LNCaP clone FGC (cell line): Measurements from ENCODE around the gene ATP13A3.

ENCODE experiments used
- DNase-seq: peaks from one replicate; pipeline ENCODE4 v3.0.0-alpha.2; 2011; ENCODE audit warnings: low read depth
- H3K4me3 ChIP-seq: 2 replicates; pipeline ENCODE4 v1.5.1; 2011; ENCODE audit warnings: mild to moderate bottlenecking, low read depth, low read length, control low read depth
- TF ChIP-seq, protein P1 (sequence below): IDR thresholded peaks from 2 replicates; pipeline ENCODE4 v1.5.1; 2012; ENCODE audit warnings: mild to moderate bottlenecking; ENCODE audit not compliant: control insufficient read depth, insufficient read depth; ENCODE audit errors: extremely low read depth

The ATP13A3 gene

DNA sequence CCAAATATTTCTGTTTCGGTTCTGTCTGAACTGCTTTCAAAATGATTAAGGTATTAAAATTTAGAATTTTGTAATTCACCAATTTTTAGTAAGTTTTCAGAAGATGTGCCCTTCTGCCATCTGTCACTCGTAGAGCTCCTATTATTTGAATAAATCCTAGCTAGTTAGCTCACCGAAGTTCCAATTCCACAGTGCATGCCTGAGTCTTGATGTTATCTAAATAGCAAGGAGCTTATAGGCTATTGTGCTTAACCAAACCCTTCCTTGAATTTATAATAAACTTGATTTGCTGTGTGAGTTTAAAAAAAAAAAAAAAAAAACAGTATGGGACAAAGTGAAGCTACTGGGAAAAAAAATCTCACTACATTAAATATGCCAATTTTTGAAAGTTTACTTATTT, 18.7 kb downstream of the ATP13A3 start:
- no peak for DNase-seq
- H3K4me3 ChIP-seq: no peak overlapping the region
- TF ChIP-seq, protein P1, sequence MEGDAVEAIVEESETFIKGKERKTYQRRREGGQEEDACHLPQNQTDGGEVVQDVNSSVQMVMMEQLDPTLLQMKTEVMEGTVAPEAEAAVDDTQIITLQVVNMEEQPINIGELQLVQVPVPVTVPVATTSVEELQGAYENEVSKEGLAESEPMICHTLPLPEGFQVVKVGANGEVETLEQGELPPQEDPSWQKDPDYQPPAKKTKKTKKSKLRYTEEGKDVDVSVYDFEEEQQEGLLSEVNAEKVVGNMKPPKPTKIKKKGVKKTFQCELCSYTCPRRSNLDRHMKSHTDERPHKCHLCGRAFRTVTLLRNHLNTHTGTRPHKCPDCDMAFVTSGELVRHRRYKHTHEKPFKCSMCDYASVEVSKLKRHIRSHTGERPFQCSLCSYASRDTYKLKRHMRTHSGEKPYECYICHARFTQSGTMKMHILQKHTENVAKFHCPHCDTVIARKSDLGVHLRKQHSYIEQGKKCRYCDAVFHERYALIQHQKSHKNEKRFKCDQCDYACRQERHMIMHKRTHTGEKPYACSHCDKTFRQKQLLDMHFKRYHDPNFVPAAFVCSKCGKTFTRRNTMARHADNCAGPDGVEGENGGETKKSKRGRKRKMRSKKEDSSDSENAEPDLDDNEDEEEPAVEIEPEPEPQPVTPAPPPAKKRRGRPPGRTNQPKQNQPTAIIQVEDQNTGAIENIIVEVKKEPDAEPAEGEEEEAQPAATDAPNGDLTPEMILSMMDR: no peak

DNA sequence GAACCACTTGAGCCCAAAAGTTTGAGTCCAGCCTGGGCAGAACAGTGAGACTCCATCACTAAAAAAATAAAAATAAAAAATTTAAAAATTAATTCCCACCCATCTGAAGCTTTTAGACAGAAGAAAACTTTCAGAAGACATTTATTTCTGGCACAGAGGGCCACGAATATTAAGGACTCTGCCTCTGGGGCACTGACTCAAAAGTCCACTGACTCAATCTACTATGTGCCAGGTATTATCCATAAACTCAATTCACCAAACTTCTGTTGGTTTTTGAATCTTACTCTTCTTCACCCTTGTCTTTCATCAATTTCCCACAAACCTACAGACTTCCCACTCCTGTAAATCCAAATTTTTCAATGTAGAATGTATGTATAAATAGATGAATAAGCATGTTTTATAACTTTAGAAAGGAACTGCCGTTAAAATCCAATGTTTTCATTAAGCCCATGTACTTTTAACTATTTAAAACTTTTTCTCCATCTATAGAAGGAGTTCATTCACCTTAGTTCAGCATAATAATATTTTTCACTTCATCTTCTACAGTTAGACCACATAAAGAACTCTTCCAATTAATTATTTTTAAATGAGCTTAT, 19.9 kb downstream of the ATP13A3 start:
- DNase-seq: no peak
- no peak overlapping the region for H3K4me3 ChIP-seq
- TF ChIP-seq, protein P1: no peak

DNA sequence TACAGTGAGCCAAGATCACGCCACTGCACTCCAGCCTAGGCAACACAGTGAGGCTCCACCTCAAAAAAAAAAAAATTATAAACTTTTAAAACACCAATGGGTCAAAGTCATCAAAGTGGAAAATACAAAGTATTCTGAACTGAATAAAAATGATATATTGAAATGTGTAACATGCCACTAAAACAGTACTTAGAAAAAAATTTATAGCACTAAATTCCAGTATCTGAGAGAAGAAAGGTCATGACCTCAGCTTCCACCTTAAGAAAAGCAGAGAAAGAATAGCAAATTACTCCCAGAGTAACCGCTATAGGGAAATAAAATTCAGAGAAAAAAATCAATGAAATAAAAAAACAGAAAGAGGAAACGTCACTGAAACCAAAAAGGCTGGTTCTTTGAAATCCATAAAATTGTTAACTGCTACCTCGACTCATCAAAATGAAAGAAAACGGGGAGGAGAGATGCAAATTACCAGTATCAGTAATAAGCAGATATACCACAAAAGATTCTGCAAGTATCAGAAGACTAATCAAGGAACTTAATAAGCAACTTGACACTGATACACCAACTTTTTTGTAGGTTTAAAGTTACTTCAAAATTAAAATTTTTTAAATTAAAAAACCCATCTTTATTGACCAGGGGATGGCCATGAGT, 20.8 kb downstream of the ATP13A3 start:
- TF ChIP-seq, protein P1: no peak
- no peak overlapping the region for H3K4me3 ChIP-seq
- no peak for DNase-seq

DNA sequence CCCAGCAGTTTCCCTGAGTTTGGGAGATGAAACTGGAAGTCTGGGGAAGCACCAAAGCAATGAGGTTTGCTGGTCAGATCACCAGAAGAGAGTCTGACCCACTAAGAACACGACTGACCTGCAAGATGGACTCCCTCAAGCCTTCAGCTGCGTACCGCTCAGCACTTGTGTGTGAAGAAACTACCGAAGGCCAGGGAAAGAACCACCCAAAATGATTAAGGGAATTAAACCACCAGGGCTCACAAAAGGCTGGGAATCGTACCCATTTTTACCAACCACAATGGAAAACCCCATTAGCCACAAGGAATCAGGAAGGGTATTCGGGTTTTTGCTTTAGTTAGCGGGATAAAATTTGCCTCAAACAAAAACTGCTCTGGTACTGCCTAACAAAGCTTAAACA, 21.6 kb downstream of the ATP13A3 start:
- H3K4me3 ChIP-seq: no peak overlapping the region
- no peak for DNase-seq
- TF ChIP-seq, protein P1: no peak

DNA sequence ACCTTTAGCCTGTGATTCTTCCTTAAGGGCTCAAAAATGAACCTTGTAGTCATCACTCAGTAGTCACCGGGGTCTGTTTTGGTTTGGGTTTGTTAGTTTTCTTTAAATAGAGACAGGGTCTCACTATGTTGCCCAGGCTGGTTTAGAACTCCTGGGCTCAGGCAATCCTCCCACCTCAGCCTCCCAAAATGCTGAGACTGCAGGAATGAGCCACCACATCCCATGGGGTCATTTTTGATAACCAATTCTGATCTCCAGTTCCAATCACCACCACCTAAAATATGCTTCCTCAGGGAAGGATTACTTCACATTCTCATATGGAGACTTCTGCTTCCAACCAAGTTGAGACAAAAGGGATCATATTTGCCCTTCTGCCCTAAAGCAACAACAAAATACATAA, 22.1 kb downstream of the ATP13A3 start:
- TF ChIP-seq, protein P1: no peak
- DNase-seq: no peak
- no peak overlapping the region for H3K4me3 ChIP-seq

DNA sequence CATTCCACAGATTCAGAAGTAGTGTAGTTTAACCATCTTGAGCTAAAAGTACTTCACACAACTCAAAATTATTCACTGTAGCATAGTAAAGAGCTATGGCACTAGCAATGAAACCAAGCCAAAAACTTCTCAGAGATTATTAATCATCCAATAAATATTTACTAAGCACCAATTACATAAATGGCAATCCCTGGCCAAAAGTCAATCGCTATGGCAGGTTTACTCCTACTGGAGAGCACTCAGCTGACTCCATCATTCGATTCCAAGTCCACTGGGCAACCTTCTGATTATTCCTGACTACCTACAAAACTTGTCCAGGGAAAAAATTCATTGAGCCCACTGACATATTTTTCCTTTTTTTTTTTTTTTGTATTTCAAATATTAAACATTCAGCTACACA, 23.9 kb downstream of the ATP13A3 start:
- DNase-seq: peak; percentile 50
- TF ChIP-seq, protein P1: no peak
- no peak overlapping the region for H3K4me3 ChIP-seq

DNA sequence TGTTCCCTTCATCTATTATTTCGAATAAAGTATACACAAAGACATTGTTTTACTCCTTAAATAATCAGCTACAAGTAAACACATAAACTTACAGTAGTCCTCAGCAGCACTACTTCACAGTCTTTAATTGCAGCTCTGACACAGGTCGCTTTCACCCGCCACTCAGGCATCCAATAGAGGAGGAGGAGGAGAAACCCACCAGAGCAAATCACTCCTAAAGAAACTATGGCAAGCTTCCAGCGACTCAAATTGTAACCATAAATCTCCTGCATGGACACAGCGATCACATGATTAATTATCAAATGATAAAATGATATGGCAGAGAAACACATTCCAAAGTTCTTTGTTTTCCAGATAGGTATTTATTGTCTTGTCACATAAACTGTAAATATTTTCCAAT, 26.2 kb downstream of the ATP13A3 start:
- TF ChIP-seq, protein P1: no peak
- H3K4me3 ChIP-seq: no peak overlapping the region
- DNase-seq: no peak
